Measurements from ENCODE around the gene ACTL7A.
A peak's percentile ranks its signal among the peaks of the same experiment; 100 is the strongest.
"Not testable (repeated sequence)": the region's sequence is repeated elsewhere in the genome, so short reads cannot be mapped to it uniquely, and the experiment has no call there.

ACTL7A gene

GRCh38 chr9:108894225-108894997, 32.3 kb downstream of the ACTL7A start:
- no peak overlapping the region for H3K4me3 ChIP-seq (ENCODE audit: low read depth, low read length)
- in situ Hi-C loops (cut with HindIII; ENCODE audit: low sequenced_read_pairs): no loop called here
- DNase-seq (ENCODE audit: low read depth, low spot score): no peak
- TF ChIP-seq CTCF (IDR thresholded peaks at IDR 0.05; ENCODE audit: low read depth, low read length): no peak

GRCh38 chr9:108897324-108898096, 35.4 kb downstream of the ACTL7A start:
- in situ Hi-C loops (cut with HindIII; ENCODE audit: low sequenced_read_pairs): no loop called here
- H3K4me3 ChIP-seq (ENCODE audit: low read depth, low read length): no peak overlapping the region
- DNase-seq (ENCODE audit: low read depth, low spot score): no peak
- TF ChIP-seq CTCF (IDR thresholded peaks at IDR 0.05; ENCODE audit: low read depth, low read length): no peak

- DNase-seq (ENCODE audit: low read depth, low spot score); in situ Hi-C loops (cut with HindIII; ENCODE audit: low sequenced_read_pairs); H3K4me3 ChIP-seq (ENCODE audit: low read depth, low read length): not testable (repeated sequence)
Measured at GRCh38 chr9:108899023-108899695, 37.1 kb downstream of the ACTL7A start.

- no peak for TF ChIP-seq CTCF (IDR thresholded peaks at IDR 0.05; ENCODE audit: low read depth, low read length)
- no peak for DNase-seq (ENCODE audit: low read depth, low spot score)
- H3K4me3 ChIP-seq (ENCODE audit: low read depth, low read length): no peak overlapping the region
- in situ Hi-C loops (cut with HindIII; ENCODE audit: low sequenced_read_pairs): no loop called here
Measured at GRCh38 chr9:108900176-108900575, 38.1 kb downstream of the ACTL7A start.

GRCh38 chr9:108903420-108904103, 41.5 kb downstream of the ACTL7A start:
- in situ Hi-C loops (cut with HindIII; ENCODE audit: low sequenced_read_pairs): no loop called here
- TF ChIP-seq CTCF (IDR thresholded peaks at IDR 0.05; ENCODE audit: low read depth, low read length): no peak
- no peak overlapping the region for H3K4me3 ChIP-seq (ENCODE audit: low read depth, low read length)
- peak; percentile 36 for DNase-seq (ENCODE audit: low read depth, low spot score)

GRCh38 chr9:108904161-108904560, 42.1 kb downstream of the ACTL7A start:
- no peak for DNase-seq (ENCODE audit: low read depth, low spot score)
- in situ Hi-C loops (cut with HindIII; ENCODE audit: low sequenced_read_pairs): no loop called here
- no peak for TF ChIP-seq CTCF (IDR thresholded peaks at IDR 0.05; ENCODE audit: low read depth, low read length)
- H3K4me3 ChIP-seq (ENCODE audit: low read depth, low read length): no peak overlapping the region
